ENCODE data around the gene TATDN2. TPM values are rescaled to one million over a fixed set of nuclear protein-coding genes. Genes with fewer than 3 reads are reported as not detected.

TATDN2 gene
- total RNA-seq, 1 donor from 2014 or later: 34.5 TPM

DNA sequence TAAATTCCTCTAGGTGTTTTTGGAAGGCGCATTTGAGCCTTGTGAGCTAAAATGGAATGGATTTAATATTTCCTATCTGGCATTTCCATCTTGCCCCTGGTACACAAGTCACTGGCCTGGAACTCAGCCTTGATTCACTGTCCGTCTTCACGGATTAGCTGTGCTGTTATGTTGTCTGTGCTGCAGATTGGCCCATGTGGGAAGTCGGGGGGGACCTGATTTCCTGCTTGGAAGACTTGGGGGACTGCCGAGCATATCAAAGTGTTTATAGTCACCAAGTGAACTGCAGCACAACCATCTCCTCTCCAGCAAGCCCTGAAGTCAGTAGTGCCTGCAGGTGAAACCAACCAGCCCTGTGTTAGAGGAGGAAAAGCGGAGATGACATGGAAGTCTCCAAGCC is 32.3 kb downstream of the TATDN2 start:
- H3K27ac Mint-ChIP-seq: no peak overlapping the region
- peaks cover 11% of the 10 kb centered on the region for H3K36me3 Mint-ChIP-seq (ENCODE audit: insufficient read depth)
- no peak for TF ChIP-seq CTCF (IDR thresholded peaks at IDR 0.05; ENCODE audit: unreplicated experiment)
- no peaks in the 10 kb centered on the region for H3K9me3 Mint-ChIP-seq (ENCODE audit: low read depth)
- H3K4me1 Mint-ChIP-seq (ENCODE audit: low read depth): peaks cover 4% of the 10 kb centered on the region
- no peak overlapping the region for H3K4me3 Mint-ChIP-seq (ENCODE audit: low read depth)
- no peak for DNase-seq (ENCODE audit: low spot score, unreplicated experiment)
- H3K27me3 Mint-ChIP-seq: no peaks in the 10 kb centered on the region

- no peaks in the 10 kb centered on the region for H3K27me3 Mint-ChIP-seq
- DNase-seq (ENCODE audit: low spot score, unreplicated experiment): no peak
- no peaks in the 10 kb centered on the region for H3K9me3 Mint-ChIP-seq (ENCODE audit: low read depth)
- H3K4me3 Mint-ChIP-seq (ENCODE audit: low read depth): no peak overlapping the region
- H3K27ac Mint-ChIP-seq: no peak overlapping the region
- peaks cover 4% of the 10 kb centered on the region for H3K4me1 Mint-ChIP-seq (ENCODE audit: low read depth)
- no peak for TF ChIP-seq CTCF (IDR thresholded peaks at IDR 0.05; ENCODE audit: unreplicated experiment)
- H3K36me3 Mint-ChIP-seq (ENCODE audit: insufficient read depth): peaks cover 8% of the 10 kb centered on the region
Observed at GRCh38 chr3:10281951-10282350, 33.7 kb downstream of the TATDN2 start.

- H3K36me3 Mint-ChIP-seq (ENCODE audit: insufficient read depth): peaks cover 9% of the 10 kb centered on the region
- H3K4me1 Mint-ChIP-seq (ENCODE audit: low read depth): peaks cover 6% of the 10 kb centered on the region
- no peak overlapping the region for H3K27ac Mint-ChIP-seq
- DNase-seq (ENCODE audit: low spot score, unreplicated experiment): no peak
- H3K9me3 Mint-ChIP-seq (ENCODE audit: low read depth): no peaks in the 10 kb centered on the region
- no peak overlapping the region for H3K4me3 Mint-ChIP-seq (ENCODE audit: low read depth)
- no peaks in the 10 kb centered on the region for H3K27me3 Mint-ChIP-seq
- no peak for TF ChIP-seq CTCF (IDR thresholded peaks at IDR 0.05; ENCODE audit: unreplicated experiment)
Observed at GRCh38 chr3:10283638-10284037, 35.4 kb downstream of the TATDN2 start.

DNA sequence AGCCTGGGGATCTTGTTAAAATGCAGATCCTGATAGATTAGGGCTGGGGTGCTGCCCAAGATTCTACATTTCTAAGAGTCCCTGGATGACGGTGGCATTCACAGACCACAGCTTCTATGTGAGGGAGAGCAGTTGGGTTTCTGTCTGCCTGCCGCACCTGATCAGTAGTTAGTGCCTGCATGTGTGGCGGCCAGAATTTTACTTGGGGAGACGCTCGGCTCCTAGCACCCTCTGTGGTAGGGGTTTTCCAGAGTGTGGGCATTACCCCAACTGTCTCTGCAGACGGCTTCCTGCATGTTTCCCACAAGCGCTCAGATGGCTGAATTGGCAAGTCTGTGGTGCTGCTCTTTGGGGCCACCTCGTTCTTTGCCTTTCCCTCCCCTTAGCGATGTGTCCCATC is 36.2 kb downstream of the TATDN2 start:
- no peak overlapping the region for H3K27ac Mint-ChIP-seq
- DNase-seq (ENCODE audit: low spot score, unreplicated experiment): no peak
- no peaks in the 10 kb centered on the region for H3K27me3 Mint-ChIP-seq
- H3K36me3 Mint-ChIP-seq (ENCODE audit: insufficient read depth): peaks cover 7% of the 10 kb centered on the region
- no peaks in the 10 kb centered on the region for H3K9me3 Mint-ChIP-seq (ENCODE audit: low read depth)
- no peak for TF ChIP-seq CTCF (IDR thresholded peaks at IDR 0.05; ENCODE audit: unreplicated experiment)
- peaks cover 6% of the 10 kb centered on the region for H3K4me1 Mint-ChIP-seq (ENCODE audit: low read depth)
- H3K4me3 Mint-ChIP-seq (ENCODE audit: low read depth): no peak overlapping the region

DNA sequence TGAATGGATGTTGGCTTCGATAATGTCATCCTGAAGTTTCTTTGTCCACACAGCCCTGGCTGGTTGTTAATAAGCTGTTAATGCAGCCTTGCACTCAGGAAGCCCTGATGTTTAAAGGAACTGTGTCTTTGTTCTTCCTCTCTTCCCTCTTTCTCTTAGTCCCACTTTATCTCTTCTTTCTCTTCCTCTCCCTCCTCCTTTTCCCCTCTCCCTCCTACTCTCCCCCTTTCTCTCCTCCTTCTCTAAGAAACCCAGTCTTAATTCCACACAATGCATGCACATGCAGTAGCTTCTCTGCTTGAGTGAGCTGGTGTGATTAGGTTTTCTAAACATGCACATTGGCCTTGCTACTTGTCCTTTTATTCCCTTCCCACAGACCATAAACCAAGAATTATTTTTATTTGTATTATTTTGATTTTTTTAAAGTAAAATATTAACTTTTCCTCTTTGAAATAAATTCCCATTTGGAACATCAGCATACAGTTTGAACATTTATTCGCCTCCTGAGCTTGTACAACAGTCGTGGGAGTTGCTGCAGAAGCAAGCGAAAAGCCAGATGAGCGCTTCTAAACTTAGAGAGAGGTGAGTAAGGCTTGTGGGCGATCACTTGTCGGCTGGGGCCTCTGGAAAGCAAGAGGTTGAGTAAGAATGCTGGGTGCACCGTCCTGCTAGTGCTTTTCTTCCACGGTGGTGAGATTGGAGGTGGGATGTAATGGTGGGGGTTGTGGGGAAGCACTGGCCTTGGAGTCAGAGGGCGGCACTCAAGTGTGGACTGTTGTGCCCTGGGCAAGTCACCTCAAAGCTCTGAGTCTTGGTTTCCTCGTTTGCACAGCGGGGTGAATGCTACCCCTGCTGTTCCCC is 37.2 kb downstream of the TATDN2 start:
- H3K27ac Mint-ChIP-seq: peak overlapping the region; percentile 9

More for the DNA sequence above, 37.2 kb downstream of the TATDN2 start:
- no peak for TF ChIP-seq CTCF (IDR thresholded peaks at IDR 0.05; ENCODE audit: unreplicated experiment)
- Mint-ChIP-seq H3K9me3 (ENCODE audit: low read depth) (no peaks in the 10 kb centered on the region), H3K4me1 (ENCODE audit: low read depth) (peaks cover 7% of the 10 kb centered on the region), H3K4me3 (ENCODE audit: low read depth) (no peak overlapping the region), H3K36me3 (ENCODE audit: insufficient read depth) (peaks cover 6% of the 10 kb centered on the region), H3K27me3 (no peaks in the 10 kb centered on the region)
- no peak for DNase-seq (ENCODE audit: low spot score, unreplicated experiment)

All from progenitor cell of endocrine pancreas (in vitro differentiated cells).